Colon (tissue), 2 donors: Measurements from ENCODE around the gene PRKACA.
"Not testable (repeated sequence)": the region's sequence is repeated elsewhere in the genome, so short reads cannot be mapped to it uniquely, and the experiment has no call there.

Experiments used
- FAIRE-seq: peaks from 2 replicates; lab custom pipeline; 2012; peaks lifted over from hg19 to GRCh38; lab: Jason Lieb, UNC
- donor health status: control.
- donor health status: control.

PRKACA gene

DNA sequence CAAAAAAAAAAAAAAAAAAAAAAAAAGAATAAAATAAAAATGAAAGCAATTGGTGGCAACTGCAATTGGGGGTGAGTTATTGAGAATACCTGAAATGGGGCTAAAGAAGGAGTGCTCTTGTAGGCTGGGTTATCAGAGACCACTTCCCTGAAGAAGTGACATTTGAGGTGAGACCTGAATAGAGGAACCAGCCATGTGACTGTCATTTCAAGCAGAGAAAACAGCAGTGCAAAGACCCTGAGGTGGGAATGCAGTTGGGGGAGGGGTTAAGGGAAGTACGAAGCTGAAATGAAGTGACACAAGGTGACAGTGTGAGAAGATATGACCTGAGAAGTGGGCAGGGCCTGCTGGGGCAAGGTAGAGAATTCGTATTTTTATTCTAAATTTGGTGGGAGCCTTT, 51.4 kb downstream of the PRKACA start:
- FAIRE-seq: no peak

- FAIRE-seq: no peak
Observed at GRCh38 chr19:14063105-14063504, 54.5 kb downstream of the PRKACA start.

DNA sequence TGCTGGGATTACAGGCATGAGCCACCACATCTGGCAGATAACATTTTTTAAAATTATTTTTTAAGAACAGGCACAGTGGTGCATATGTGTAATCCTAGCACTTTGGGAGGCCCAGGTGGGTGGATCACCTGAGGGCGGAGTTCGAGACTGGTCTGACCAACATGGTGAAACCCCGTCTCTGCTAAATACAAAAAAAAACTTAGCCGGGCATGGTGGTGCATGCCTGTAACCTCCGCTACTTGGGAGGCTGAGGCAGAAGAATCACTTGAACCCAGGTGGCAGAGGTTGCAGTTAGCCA, 55.1 kb downstream of the PRKACA start:
- no peak for FAIRE-seq

DNA sequence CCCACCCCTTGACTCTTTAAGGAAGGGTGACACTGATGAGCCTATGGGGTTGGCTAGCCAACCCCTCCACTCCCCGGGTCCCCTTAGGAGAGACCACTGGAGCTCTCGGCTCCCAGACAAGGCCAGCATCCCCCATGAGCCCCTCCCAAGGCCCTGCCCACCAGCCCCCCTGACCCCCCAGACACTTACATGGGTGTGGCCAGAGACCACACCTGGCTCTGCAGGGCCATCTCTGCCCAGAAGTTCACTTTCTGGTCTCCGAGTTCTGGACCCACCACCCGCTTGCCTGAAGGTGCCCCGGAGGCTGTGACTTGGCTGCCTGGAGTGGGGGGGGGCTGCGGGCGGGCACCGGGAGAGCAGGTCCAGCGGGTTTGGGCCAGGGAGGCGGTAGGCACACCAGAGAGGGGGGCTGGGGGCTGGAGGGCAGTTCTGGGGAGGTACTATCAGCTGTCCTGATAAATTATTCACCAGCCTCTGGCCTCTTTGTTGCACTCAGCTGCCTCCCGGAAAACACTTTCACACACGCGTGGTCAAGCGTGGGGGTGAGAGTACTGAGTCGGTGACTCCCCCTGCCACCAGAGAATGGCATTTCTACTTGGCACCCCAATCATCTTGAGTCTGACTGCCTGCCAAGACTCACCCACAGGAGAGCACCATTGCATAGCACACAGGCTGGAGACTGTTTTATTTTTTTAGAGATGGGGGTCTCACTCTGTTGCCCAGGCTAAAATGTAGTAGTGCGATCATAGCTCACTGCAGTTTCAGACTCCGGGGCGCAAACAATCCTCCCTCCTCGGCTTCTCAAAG, 55.6 kb downstream of the PRKACA start, which contains the start of gene PALM3:
PALM3 (minus strand) TSS at position 326 of the 807 bp plus-strand sequence; CDS start at position 230, 96 bp downstream.
- no peak for FAIRE-seq

- FAIRE-seq: no peak
Observed at GRCh38 chr19:14061081-14061749, 56.3 kb downstream of the PRKACA start.

GRCh38 chr19:14059652-14060155, 57.9 kb downstream of the PRKACA start:
- FAIRE-seq: no peak

DNA sequence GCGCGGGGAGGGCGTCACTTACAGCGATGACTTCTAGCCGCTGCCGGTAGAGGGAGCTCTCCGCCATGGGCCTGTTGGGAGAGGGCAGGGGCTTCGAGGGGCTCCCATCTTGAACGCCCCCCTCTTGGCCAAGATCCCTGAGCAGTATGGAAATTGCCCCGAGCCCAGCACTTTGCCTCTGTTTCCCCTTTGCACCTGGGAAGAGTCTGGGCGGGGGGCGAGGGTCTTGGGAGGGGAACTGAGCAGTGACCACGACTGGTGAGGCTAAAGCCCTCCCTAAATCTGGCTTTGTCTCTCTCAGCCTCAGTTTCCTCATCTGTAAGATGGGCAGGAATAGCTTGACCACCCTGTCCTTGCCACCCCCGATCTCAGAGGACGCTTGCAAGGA, 58.5 kb downstream of the PRKACA start:
- FAIRE-seq: no peak

DNA sequence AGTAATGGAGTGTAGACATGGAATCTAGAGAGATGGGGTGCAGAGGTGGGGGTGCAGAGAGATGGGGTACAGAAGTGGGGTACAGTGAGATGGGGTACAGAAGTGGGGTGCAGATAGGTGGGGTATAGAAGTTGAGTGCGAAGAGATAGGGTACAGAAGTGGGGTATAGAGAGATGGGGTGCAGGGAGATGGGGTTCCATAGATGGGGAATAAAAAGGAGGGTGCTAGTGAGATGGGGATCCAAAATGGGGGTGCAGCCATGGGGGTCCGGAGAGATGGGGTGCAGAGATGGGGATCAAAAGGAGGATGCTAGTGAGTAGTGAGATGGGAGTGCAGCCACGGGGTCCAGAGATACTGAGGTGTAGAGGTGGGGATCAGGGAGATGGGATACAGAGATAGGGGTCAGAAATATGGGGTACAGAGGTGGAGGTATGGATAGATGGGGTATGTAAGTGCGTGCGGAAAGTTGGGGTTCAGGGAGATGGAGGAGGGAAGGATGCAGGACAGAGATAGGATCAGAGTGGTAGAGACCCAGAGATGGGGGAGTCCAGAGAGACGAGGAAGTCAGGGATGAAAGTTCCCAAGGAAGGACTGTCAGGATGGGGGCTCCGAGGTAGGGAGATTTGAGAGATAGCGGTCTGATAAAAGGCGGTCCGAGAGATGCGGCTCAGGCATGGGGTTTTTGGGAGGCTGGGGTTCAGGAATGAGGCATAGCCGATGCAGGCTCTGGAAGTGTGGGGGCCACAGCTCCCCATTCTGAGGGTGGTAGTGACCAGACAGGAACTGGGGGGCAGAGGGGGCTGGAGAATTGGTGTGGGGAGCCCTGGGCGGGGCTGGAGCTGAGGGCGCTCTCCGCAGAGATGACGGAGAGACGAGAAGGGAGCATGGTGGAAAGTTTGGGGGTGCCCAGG, 59.1 kb downstream of the PRKACA start:
- no peak for FAIRE-seq

DNA sequence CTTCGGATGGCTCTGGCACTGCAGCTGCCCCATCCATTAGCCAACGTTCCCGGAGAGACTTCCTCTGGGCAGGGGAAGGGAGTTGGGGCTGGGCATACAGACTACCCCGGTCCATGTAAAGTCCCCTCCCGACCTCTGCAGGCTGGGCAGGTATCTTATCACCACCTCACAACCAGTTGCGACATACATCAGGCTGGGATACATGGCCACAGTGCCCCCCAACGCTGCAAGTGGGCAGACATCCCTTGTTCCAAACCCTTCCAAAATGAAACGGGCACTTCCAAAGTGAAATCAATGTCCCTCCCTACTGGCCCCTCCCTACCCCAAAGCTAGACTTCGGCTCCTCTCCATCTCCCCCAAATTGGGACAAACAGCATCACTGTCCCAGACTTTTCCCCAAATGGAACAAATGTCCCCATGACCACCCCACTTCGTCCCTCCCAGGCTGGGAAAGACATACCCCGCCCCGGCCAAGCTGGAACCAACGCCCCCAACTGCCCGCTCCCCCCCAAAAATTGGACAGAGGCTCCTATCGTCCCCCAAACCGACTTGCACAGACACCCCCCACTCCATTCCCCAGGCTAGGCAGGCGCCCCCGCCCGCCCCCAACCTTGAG, 60.7 kb downstream of the PRKACA start:
- no peak for FAIRE-seq

- FAIRE-seq: no peak
Observed at GRCh38 chr19:14056069-14056666, 61.4 kb downstream of the PRKACA start.

DNA sequence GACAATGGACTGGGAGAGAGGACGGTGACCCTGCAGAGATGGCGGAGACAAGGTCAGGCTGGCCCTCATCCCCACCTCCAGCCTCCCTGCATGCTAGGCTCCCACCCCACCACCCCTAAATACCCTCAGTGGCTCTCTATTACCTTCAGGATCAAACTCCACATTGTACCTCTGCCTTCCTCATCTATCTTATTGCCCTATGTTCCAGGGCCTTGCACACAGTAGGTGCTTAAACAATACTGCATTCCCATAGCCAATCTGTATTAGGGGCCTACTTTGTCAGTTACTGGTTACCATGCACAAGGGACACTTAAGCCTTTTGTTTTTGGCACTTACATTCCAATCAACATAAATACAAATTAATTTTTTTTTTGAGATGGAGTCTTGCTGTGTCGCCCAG, 62.2 kb downstream of the PRKACA start:
- no peak for FAIRE-seq

DNA sequence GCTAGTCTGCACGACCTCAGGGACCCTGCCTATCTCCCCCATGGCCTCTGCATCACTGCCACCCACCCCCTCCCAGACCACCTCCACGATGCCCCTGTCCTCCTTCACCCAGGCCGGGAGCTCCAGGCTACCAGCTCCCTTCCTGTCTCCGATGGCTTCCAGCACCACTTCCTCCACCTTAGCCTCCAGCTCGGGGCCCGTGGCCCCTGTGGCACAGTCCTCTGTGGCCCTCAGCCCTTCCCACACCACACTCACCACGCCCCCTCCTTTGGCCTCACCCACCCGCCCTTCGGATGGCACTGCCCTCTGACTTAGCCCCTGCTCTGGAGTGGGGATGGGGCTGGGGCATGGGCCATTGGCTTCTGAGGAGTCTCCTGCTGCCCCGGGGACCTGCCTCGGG, 62.8 kb downstream of the PRKACA start:
- FAIRE-seq: no peak

DNA sequence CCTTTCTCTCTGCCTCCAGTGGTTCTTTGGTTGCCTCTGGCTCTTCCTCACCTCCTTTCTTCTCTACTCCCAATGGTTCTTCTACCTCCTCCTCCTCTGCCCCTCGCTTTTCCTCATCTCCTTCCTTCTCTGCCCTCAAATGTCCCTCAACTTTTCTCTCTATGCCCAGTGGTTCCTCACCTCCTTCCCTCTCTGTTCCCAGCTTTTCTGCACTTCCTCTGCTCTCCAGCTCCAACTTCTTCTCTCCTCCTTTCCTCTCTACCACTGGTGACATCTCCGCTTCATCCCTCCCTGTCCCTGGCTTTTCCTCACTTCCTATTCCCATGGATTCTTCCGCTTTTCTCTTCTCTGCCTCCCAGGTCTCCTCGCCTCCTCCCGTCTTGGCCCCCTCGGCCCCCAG, 63.5 kb downstream of the PRKACA start:
- FAIRE-seq: no peak

DNA sequence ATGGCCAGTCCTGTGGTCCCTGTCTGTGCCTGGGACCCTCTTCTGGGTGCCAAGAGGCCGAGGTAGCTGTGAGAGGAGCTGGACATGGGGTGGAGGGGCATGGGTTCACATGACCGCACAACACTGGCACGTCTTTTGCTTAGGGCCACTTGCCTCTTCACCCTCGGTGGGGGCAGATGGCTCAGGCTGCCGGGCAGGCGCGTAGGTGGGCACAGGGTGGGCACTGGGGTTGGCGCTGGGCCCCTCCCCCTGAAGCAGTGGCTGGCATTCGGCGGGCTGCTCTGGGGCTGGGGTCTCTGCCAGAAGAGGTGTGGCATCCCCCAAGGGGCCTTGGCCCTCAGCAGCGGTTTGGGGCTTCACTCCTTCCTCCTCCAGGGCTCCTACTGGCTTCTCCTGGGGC, 64.1 kb downstream of the PRKACA start:
- FAIRE-seq: no peak

DNA sequence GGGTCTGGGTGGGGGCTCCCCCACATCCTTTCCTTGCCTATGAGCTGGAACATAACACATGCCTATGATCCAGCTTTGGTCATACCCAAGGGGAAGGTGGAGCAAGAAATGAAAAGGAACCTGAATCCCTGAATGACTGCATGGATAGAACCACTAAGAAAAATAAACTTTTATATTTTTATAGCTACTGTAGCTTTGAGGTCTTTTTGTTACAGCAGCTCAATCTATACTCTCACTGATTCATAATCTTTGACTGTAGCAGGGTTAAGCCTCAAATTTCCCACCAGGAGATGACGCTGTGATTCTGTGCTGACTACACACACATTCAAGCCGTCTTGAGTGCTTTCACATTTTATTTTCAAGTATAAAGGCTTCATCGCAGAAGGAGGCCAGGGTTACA, 64.5 kb downstream of the PRKACA start:
- no peak for FAIRE-seq

DNA sequence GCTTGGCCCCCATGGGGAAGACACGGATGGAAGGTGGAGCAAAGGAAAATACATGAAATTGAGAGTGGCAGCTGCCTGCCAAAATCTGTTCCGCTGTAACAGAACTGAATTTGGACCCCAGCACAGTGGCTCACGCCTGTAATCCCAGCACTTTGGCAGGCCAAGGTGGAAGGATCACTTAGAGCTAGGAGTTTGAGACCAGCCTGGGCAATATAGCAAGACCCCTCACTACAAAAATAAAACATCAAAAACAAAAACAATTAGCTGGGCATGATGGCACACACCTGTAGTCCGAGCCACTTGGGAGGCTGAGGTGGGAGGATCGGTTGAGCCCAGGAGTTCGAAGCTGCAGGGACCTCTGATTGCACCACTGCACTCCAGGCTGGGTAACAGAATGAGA, 65.1 kb downstream of the PRKACA start:
- no peak for FAIRE-seq

DNA sequence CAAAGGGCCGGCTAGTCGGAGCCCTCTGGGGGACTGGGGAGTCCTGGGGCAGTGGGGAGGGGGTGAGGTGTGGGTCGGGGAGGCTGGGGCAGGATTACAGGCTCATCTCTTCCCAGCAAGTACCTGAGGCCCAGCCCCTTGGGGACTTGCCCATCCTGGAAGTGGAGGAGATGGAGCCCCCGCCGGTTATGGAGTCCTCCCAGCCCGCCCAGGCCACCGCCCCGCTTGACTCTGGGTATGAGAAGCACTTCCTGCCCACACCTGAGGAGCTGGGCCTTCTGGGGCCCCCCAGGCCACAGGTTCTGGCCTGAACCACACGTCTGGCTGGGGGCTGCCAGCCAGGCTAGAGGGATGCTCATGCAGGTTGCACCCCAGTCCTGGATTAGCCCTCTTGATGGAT, 65.6 kb downstream of the PRKACA start:
- no peak for FAIRE-seq

DNA sequence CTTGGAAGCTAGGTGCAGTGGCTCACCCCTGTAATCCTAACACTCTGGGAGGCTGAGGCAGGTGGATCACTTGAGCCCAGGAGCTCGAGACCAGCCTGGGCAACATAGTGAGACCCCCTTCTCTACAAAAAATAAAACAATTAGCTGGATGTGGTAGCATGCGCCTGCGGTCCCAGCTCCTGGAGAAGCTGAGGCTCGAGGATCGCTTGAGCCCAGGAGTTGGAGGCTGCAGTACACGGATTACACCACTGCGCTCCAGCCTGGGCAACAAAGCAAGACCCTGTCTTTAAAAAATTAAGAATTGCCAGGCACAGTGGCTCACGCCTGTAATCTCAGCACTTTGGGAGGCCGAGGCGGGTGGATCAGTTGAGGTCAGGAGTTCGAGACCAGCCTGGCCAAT, 66.6 kb downstream of the PRKACA start:
- not testable (repeated sequence) for FAIRE-seq

DNA sequence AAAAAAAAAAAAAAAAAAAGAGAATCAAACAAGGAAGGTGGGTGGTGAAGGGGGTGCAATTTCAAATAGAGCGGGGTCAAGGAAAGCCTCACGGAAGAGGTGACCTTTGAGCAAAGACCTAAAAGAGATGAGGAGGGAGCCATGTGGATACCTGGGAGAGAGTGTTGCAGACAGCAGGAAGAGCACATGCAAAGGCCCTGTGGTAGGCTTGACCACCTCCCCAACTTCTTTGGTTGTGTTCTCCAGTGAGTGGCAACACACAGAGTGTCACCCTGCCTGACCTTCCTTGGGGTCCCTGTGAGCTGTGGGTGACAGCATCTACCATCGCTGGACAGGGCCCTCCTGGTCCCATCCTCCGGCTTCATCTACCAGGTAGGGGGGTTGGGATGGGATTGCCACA, 67.0 kb downstream of the PRKACA start:
- no peak for FAIRE-seq

DNA sequence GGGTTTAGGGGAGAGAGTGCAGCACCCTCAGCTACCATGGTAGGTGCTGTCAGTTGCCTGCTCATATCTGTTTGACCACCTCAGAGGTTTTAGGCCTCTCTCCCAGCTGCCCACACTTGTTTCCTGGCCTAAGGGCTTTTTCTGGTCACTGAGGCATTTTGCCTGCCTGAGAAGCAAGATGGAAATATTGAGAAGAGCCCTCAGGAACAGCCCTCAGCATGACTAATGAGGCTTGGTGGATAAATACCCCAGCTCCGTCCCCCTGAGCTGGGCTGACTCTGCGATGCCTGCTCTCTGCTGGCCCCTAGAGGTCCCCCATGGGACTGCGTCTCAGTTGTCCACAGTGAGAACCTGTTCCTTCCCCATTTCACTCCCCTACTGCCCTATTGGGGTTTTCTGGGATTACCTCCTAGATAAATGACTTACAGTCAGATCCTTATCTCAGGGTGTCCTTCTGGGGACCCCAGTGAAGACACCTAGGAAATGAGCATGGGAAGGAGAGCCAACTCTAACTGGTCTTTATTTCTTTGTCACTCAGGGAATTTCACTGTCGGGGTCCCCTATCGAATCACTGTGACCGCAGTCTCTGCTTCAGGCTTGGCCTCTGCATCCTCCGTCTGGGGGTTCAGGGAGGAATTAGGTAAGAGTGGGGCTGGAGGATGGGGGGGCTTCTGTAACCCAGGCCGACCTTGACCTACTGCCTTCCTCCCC, 69.0 kb downstream of the PRKACA start:
- FAIRE-seq: no peak

DNA sequence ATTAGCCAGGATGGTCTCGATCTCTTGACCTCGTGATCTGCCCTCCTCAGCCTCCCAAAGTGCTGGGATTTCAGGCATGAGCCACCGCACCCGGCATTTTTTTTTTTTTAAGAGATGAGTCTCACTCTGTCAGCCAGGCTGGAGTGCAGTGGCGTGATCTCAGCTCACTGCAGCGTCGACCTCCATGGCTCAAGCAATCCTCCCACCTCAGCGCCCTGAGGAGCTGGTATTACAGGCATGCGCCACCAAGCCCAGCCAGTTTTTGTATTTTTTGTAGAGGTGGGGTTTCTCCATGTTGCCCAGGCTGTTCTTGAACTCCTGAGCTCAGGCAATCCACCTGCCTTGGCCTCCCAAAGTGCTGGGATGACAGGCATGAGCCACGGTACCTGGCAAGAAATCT, 69.7 kb downstream of the PRKACA start:
- FAIRE-seq: not testable (repeated sequence)
